ENCODE results near the gene FUT2. TPM values are rescaled to one million over a fixed set of nuclear protein-coding genes. Genes with fewer than 3 reads are reported as not detected.
"Not testable (repeated sequence)": the region's sequence is repeated elsewhere in the genome, so short reads cannot be mapped to it uniquely, and the experiment has no call there.

Gene FUT2
- total and polyA plus RNA-seq, 10 of the 15 experiments (the other 5 are each of a cell fraction or from before 2014, with no cell fraction given), result 0.02 to 0.13 (median 0.07) TPM; not detected in 7

DNA sequence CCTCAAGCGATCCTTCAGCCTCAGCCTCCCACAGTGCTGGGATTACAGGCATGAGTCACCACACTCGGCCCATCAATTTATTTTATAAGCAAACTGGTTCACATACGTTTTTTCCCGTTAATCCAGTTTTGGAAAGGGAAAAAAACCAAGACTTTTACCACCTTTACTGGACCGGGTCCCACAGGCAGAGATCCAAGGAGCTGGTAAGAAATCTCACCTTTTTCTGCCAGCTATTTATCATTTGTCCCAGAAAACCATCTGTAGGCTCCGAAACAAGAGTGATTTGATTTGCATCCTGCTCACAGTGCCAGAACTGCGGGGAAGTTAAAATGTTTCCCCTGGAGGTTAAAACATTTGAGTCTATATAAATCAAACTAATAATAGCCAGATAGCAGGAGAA, 6.3 kb upstream of the FUT2 start (continued):
- TF ChIP-seq RCOR1 (conservative IDR thresholded peaks at IDR 0.05; ENCODE audit: low read depth, low read length) (no peak), EZH2 (IDR thresholded peaks at IDR 0.05; ENCODE audit: borderline replicate concordance, control insufficient read depth, low read depth, low read length) (no peak), NFIC (IDR thresholded peaks at IDR 0.05; ENCODE audit: low read depth, low read length) (no peak), STAT3 (IDR thresholded peaks at IDR 0.05; ENCODE audit: low read depth, low read length) (no peak), ZNF274 (IDR thresholded peaks at IDR 0.05; ENCODE audit: insufficient read depth, insufficient read length) (no peak), CREM (IDR thresholded peaks at IDR 0.05; ENCODE audit: low read depth) (no peak), TCF7 (IDR thresholded peaks at IDR 0.05; ENCODE audit: borderline replicate concordance) (no peak)

- H3K9ac ChIP-seq (ENCODE audit: control insufficient read depth, insufficient read depth, low read length); DNase-seq (ENCODE audit: low read depth, low spot score); BruUV-seq (replicated peaks); H3K9me3 ChIP-seq (replicated peaks; ENCODE audit: control insufficient read depth, insufficient read depth, low read length); ATAC-seq; H3K79me2 ChIP-seq (ENCODE audit: control insufficient read depth, insufficient read depth, low read length); H2AFZ ChIP-seq (ENCODE audit: control insufficient read depth, low read depth, low read length); intact Hi-C loops (cut with micrococcal nuclease; ENCODE audit: unreplicated experiment); SMC1A ChIA-PET (ENCODE audit: uncharacterized antibody, unreplicated experiment); H3K27me3 ChIP-seq (replicated peaks in 1 of 2; ENCODE audit: control insufficient read depth in 2 of 2, insufficient read depth in 2 of 2, low read length in 1 of 2); POLR2A ChIA-PET; H3K4me2 ChIP-seq (ENCODE audit: control insufficient read depth, insufficient read depth); H3K4me1 ChIP-seq (ENCODE audit: control insufficient read depth, insufficient read depth, low read length); H4K20me1 ChIP-seq (ENCODE audit: control insufficient read depth, insufficient read depth); in situ Hi-C loops (cut with MboI); FAIRE-seq; H3K36me3 ChIP-seq (ENCODE audit: control insufficient read depth in 2 of 2, insufficient read depth in 2 of 2, low read length in 1 of 2); RAD21 ChIA-PET (ENCODE audit: unreplicated experiment); H3K4me3 ChIP-seq; H3K27ac ChIP-seq (ENCODE audit: control insufficient read depth, insufficient read depth): not testable (repeated sequence)
- WGBS (ENCODE audit: insufficient coverage, insufficient replicate concordance, low lambda C conversion rate, missing lambda C conversion rate), result 64% methylated on average over 9 of the region's 9 CpGs
- CTCF ChIA-PET, result interaction anchor here (1.1 to 1.3 kb wide), 2 partner anchors 19 to 110 kb away, joined by 3 to 4 read pairs; no protein-coding TSS in a partner anchor
Measured at GRCh38 chr19:48693629-48694028, 2.1 kb upstream of the FUT2 start.

Data from GM12878 (cell line).